Glutamatergic neuron (in vitro differentiated cells): ENCODE results near the gene HINT3. TPM values are rescaled to one million over a fixed set of nuclear protein-coding genes. Genes with fewer than 3 reads are reported as not detected.

Experiments used
- DNase-seq: peaks from one replicate; pipeline ENCODE4 v3.0.0; 2022
- H3K27ac Mint-ChIP-seq: one replicate; pipeline ENCODE4 v1.8.0; 2020; ENCODE audit warnings: mild to moderate bottlenecking, mixed read lengths, inconsistent platforms; ENCODE audit not compliant: unreplicated experiment
- H3K27me3 Mint-ChIP-seq: one replicate; pipeline ENCODE4 v1.8.0; 2020; ENCODE audit warnings: mild to moderate bottlenecking, moderate library complexity, mixed read lengths, inconsistent platforms; ENCODE audit not compliant: unreplicated experiment
- H3K36me3 Mint-ChIP-seq: one replicate; pipeline ENCODE4 v1.8.0; 2020; ENCODE audit warnings: mild to moderate bottlenecking, mixed read lengths, inconsistent platforms; ENCODE audit not compliant: unreplicated experiment
- H3K4me1 Mint-ChIP-seq: one replicate; pipeline ENCODE4 v1.8.0; 2020; ENCODE audit warnings: mild to moderate bottlenecking, low read depth, mixed read lengths, inconsistent platforms; ENCODE audit not compliant: unreplicated experiment
- H3K4me3 Mint-ChIP-seq: one replicate; pipeline ENCODE4 v1.8.0; 2020; ENCODE audit warnings: mild to moderate bottlenecking, mixed read lengths, inconsistent platforms; ENCODE audit not compliant: unreplicated experiment
- H3K9me3 Mint-ChIP-seq: one replicate; pipeline ENCODE4 v1.8.0; 2020; ENCODE audit warnings: mild to moderate bottlenecking, moderate library complexity, mixed read lengths, inconsistent platforms; ENCODE audit not compliant: unreplicated experiment
- CTCF ChIP-seq: fragments of 200-600 bp; sonication (generic); IDR thresholded peaks from one replicate; pipeline ENCODE4 v1.5.0; 2021; ENCODE audit not compliant: partially characterized antibody, unreplicated experiment
- total RNA-seq: library from RNA; stranded (reverse); fragmentation: NEBNext Ultra II Directional; extraction: Animal tissue kit (Norgen Biotek cat#: 25700); gene quantifications from one replicate; pipeline ENCODE4 v1.2.1, GENCODE V29; 2021; ENCODE audit not compliant: unreplicated experiment

Gene HINT3
- total RNA-seq, 1 donor from 2014 or later, result 18.2 TPM

GRCh38 chr6:125918230-125918629 is 38.3 kb upstream of the HINT3 start:
- H3K4me3 Mint-ChIP-seq, result no peak overlapping the region
- no peaks in the 10 kb centered on the region for H3K27me3 Mint-ChIP-seq
- no peak for TF ChIP-seq CTCF
- no peaks in the 10 kb centered on the region for H3K36me3 Mint-ChIP-seq
- H3K9me3 Mint-ChIP-seq, result no peaks in the 10 kb centered on the region
- H3K27ac Mint-ChIP-seq, result no peak overlapping the region
- H3K4me1 Mint-ChIP-seq, result no peaks in the 10 kb centered on the region
- no peak for DNase-seq

GRCh38 chr6:125918681-125919566 is 37.6 kb upstream of the HINT3 start:
- H3K27me3 Mint-ChIP-seq, result no peaks in the 10 kb centered on the region
- H3K4me3 Mint-ChIP-seq, result no peak overlapping the region
- DNase-seq, result no peak
- TF ChIP-seq CTCF, result no peak
- H3K36me3 Mint-ChIP-seq, result no peaks in the 10 kb centered on the region
- H3K9me3 Mint-ChIP-seq, result no peaks in the 10 kb centered on the region
- H3K4me1 Mint-ChIP-seq, result no peaks in the 10 kb centered on the region
- H3K27ac Mint-ChIP-seq, result no peak overlapping the region

- H3K4me1 Mint-ChIP-seq, result no peaks in the 10 kb centered on the region
- no peak overlapping the region for H3K27ac Mint-ChIP-seq
- no peaks in the 10 kb centered on the region for H3K27me3 Mint-ChIP-seq
- H3K4me3 Mint-ChIP-seq, result no peak overlapping the region
- TF ChIP-seq CTCF, result no peak
- H3K36me3 Mint-ChIP-seq, result no peaks in the 10 kb centered on the region
- H3K9me3 Mint-ChIP-seq, result no peaks in the 10 kb centered on the region
- DNase-seq, result no peak
Observed at GRCh38 chr6:125919618-125920017, 37.0 kb upstream of the HINT3 start.

- Mint-ChIP-seq H3K27ac (no peak overlapping the region), H3K36me3 (no peaks in the 10 kb centered on the region), H3K9me3 (no peaks in the 10 kb centered on the region), H3K27me3 (no peaks in the 10 kb centered on the region), H3K4me1 (no peaks in the 10 kb centered on the region), H3K4me3 (no peak overlapping the region)
- no peak for DNase-seq
- no peak for TF ChIP-seq CTCF
Observed at GRCh38 chr6:125922322-125922860, 34.2 kb upstream of the HINT3 start.

GRCh38 chr6:125923366-125923877 is 33.1 kb upstream of the HINT3 start:
- no peaks in the 10 kb centered on the region for H3K9me3 Mint-ChIP-seq
- H3K36me3 Mint-ChIP-seq, result no peaks in the 10 kb centered on the region

More at GRCh38 chr6:125923366-125923877, 33.1 kb upstream of the HINT3 start:
- H3K27ac Mint-ChIP-seq, result no peak overlapping the region
- H3K4me1 Mint-ChIP-seq, result no peaks in the 10 kb centered on the region
- no peak for DNase-seq
- no peak overlapping the region for H3K4me3 Mint-ChIP-seq
- no peak for TF ChIP-seq CTCF
- H3K27me3 Mint-ChIP-seq, result no peaks in the 10 kb centered on the region
